Urothelium cell line (cell line): Measurements from ENCODE around the gene ADAM10.
A peak's percentile ranks its signal among the peaks of the same experiment; 100 is the strongest.

Experiments
- DNase-seq: peaks from one replicate; pipeline ENCODE4 v3.0.0; 2011; ENCODE audit warnings: low spot score, mixed read lengths
- FAIRE-seq: peaks from 2 replicates; lab custom pipeline; 2011; peaks lifted over from hg19 to GRCh38; lab: Jason Lieb, UNC

The ADAM10 gene

DNA sequence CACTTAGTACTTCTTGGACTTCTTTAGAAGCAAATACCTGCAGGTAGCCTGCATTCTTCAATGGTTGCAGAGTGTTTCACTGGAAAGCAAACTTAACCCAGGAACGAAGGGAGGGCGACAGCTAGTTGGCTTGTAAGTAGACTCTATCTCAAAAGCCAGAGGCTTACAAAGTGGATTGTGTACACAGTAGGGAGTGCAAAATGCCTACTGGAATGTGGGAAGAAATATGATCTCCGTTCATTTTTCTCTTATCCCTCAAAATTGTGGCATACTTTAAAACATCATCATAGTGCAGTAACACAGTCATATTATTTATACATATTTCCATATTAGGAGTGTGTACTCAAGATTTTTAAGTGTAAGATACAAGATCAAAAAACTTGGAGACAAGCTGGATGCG lies 162.0 kb downstream of the ADAM10 start:
- FAIRE-seq, result no peak
- DNase-seq, result no peak

DNA sequence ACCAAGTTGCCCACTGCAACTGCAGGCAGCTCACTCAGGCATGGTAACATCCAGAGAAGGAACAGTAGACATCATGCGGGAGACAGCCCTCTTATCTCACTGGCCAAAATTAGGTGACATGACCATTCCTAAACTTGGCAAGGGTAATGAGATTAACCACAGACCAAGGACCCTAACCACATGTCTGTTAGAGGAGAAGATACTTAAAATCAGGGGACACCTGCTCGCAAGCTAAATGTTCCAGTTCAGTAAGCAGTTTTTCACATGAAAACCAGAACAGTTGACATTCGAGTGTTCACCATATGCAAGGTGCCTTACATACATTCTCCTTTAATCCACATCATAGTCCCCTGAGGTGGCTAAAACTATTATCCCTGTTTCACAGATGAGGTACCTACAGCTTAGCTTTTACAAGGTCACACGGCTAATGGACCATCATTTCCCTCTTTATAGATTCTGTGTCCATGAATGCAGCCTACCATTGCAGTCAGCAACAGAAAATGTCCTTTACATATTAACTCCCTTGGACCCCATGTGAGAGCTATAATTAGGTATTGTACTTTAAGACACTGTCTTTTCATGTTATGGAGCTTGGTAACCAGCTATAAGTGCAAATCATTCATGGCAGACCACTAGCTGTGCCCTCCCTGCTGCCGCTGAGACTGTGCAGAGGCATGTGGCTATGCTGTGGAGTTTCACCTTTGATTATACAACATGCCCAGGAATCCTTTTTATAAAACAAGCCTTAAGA lies 163.6 kb downstream of the ADAM10 start:
- DNase-seq (no peak), FAIRE-seq (peak; percentile 23)

DNA sequence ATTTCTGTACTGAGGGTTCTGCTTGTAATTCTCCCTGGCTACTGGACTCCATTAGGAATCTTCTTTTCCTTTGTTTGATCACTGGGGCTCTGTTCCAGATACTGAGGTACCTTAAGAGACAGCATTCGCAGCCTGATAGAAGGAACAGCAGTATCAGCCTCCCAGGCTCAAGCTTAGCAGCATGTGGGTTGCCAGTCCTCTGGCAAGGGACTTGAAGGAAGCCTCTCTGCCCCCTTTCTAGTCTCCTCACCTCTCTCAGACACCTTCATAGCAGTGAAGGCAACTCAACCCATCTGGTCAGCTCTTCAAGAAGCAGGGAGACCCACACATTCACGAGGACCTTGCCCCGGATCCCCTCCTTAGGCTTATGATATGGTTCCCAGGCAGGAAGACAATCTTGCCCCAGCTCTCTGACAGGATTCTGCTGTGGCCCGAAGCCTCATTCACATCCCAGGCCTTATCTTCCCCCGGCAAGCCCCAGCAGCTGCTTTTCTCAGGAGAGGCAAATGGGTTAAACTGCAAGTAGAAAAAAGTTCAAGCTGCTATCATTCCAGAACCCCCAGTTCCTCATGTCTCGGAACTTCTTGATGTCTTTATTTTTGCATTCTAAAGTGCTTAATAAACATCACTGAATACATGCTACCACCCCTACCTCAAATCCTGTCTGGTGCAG lies 164.6 kb downstream of the ADAM10 start:
- no peak for FAIRE-seq
- DNase-seq, result no peak

DNA sequence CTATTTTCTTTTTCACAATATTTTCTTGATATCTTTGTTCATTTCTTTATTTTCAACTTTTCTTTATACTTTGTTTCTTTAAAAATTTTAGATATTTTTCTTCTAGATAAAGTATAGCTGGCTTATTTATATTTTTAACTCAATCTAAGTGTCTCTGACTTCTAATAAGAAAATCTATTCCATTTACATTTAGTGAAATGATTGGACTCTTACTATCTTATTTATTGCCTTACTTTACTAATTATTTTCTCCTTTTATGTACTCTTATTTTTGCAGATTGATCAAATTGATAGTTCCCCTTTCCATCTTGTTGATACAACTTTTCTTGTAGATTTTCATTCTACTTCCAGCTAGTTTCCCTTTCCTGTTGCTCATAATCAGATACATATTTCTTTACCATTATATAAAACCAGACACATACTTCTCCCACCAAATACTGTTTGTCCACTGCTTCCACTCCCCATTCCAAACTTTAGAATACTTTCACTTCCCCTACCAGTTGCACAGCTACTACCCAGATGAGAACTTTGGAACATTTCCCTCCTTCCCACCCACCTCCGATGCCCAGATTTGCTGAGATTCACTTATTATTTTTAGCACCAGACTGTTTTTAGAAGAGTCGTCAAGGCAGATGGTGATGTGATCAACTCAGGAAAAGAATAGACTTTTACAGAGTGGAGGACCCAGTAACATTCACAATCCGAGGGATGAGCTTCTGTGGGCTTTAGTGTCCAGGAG lies 166.2 kb downstream of the ADAM10 start:
- no peak for FAIRE-seq

DNA sequence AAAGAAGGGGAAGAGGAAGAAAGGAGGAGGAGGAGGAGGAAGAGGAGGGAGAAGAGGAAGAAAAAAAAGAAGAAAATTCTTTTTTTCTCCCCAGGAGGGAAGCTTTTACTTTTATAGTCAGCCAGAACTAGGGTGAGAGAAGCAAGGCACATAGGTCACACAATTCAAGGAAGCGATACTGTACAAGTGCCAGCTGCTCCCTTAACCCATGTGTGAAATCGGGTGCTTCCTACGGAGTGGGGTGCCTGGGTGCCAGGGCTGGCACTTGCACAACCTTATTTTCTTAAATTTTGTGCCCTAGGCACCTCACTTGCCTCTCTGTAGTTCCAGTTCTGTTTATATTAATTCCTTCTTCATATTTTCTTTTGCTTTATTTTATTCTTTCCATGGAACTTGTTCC lies 167.3 kb downstream of the ADAM10 start:
- FAIRE-seq, result no peak

More for the DNA sequence above, 166.2 kb downstream of the ADAM10 start:
- DNase-seq, result no peak

DNA sequence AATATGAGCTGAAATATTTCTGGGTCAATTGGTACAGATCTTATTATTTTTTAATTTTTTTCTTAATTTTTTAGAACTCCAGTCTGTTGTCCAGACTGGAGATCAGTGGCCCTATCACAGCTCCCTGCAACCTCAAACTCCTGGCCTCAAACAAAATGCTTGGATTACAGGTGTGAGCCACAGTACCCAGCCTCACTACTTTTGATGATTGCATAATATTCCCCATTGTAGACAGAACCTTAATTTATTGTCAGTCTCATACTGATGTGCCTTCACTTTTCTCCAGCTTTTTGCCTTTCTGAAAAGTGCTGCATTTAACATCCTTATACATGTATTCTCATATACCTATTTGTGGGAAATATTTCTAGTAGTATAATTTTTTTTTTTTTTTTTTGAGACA lies 172.8 kb downstream of the ADAM10 start:
- DNase-seq (no peak), FAIRE-seq (no peak)

More for the DNA sequence above, 167.3 kb downstream of the ADAM10 start:
- no peak for DNase-seq

DNA sequence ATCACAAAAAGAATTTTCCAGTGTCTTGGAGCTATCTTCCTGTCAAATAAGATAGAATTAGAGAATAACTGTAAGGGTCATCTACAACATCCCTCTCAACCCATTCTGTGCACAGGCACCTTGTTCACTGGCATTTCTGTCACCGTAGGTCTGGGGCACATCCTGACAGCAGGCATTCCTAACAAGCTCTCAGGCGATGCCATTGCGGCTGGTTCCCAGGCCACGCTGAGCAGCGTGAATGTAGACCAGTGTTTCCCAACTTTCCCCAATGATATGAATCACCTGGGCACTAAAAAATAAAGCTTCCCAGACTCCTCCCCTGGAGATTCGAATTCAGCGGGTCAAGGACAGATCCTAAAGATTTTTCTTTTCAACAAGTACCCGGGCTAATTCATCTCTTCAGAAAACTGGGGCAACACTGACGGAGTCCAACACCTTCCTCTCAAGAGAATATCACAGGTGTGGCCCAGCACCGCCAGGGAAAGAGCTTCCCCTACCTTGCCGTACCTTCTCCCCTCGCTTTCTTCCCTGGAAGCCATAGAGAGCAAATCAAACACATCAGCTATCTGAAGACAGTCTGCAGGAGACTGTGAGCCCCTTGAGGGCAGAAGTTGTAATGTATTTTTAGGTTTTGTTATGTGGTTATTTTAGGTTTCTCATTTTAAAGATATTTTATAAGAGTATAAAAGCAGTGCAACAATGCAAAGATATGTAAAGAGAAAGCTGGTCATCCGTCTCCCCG lies 174.3 kb downstream of the ADAM10 start:
- FAIRE-seq (no peak), DNase-seq (no peak)

DNA sequence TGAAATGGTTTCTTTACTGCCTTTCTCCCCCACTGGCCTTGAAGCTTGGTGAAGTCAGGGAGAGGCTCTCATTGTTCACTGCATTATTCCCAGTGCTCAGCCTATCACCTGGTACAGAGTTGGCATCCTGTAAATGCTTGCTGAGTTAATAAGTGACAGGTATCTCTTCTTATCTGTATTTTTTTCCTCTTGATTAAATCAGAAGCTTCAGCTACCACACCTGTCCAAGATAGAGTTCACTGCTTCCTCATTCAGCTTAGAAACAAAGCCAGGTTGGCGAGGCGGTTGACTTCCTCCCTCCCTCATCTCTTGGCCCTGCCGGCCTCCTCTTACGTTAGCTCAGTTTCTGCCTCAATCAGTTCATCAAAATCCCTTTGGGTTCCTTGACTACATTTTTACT lies 174.9 kb downstream of the ADAM10 start:
- peak; percentile 59 for FAIRE-seq
- DNase-seq, result no peak

DNA sequence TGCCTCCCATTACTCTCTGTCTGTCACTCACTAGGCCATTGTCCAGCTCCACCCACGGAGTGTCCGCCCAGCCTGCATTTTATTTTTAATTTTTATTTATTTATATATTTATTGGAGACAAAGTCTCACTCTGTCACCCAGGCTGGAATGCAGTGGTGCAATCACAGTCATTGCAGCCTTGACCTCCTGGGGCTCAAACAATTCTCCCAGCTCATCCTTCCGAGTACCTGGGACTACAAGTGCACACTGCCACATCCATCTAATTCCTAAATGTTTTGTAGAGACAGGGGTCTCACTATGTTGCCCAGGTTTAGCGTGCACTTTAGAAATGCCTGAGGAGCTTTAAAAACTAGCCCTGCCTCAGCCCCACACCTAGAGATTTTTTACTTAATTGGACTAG lies 176.2 kb downstream of the ADAM10 start:
- DNase-seq (no peak), FAIRE-seq (no peak)

DNA sequence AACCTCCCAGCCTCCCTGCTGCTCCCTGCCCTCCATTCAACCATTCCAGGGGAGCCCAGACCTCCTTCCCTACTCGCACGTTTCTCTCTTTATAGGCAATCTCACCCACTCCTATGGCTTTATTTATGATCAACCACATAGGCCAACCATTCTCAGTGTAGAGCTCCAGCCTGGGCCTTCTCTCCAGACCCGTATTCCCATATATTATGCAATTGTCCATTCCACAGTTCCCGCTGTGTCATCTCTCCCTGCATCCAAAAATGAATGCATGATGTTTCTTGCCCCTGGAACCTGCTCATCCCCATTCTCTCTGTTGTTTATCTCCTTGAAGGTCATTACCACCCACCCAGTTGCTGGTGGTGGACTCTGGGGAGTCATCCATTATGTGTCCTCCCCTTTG lies 177.0 kb downstream of the ADAM10 start:
- FAIRE-seq, result no peak

DNA sequence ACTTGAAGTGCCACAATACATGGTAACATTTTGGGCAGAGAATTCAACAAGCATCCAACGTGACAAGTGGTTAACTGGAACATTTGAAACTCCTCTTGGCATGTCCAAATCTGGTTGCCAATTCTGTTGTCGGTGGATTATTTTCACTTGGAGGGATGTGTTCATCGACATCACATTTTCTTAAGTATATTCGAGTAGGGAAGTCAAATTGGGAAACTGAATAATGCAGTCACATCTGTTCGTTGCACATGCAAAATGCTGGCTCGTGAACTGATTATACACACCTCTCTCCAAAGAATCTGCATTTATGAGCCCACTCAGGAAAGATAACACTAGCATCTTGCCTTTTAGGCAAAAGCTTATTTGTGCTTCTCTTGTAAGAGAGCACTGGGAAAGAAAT lies 178.0 kb downstream of the ADAM10 start:
- DNase-seq (no peak), FAIRE-seq (no peak)

More for the DNA sequence above, 177.0 kb downstream of the ADAM10 start:
- no peak for DNase-seq

DNA sequence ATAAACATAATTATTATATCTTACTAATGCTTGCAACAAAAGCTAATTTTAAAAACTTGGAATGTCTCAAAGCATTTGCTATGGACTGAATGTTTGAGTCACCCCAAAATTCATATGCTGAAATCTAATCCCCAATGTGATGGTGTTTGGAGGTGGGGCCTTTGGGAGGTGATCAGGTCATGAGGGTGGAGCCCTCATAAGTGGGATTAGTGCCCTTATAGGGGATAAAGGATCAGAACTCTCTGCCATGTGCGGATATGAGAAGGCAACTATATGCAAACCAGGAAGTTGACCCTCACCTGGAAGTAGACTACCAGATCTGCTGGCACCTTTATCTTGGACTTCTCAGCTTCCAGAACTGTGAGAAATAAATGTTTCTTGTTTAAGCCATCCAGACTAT lies 180.1 kb downstream of the ADAM10 start:
- no peak for DNase-seq
- FAIRE-seq, result no peak

DNA sequence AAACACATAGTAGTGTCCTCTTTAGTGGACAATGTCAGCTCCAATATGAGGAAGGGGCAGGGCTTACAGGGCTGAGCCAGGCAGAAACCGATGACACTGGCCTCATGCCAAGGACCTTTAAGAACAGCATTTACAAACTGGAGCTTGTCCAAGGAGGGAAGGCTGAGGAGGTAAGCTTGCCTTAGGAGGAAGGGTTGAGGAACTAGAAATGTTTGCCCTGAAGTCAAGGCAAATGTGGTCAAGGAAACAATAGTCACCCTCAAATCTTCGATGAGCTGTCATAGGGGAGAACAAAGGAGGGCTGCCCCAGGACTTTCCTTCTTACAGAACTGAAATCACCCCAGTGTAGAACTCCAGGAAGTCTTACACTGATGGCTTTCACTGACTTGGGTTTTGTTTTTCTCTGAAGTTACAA lies 181.3 kb downstream of the ADAM10 start:
- no peak for DNase-seq
- peak; percentile 27 for FAIRE-seq

DNA sequence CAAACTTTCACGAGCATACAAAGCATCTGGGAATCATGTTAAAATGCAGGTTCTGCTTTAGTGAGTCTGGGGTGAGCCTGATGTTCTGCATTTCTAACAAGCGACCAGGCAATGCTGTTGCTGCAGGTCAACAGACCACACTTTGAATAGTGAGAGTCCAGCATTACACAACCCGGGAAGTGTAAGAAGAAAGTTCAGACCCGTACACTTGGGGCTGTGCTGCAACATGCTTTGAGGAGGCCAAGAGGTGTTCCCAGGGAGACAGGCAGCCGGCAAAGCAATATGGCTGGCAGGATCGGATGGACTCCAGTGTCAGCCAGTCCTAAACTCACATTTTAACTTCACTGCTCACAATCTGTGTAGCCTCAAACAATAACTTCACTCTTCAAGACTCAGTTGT lies 183.5 kb downstream of the ADAM10 start:
- DNase-seq (no peak), FAIRE-seq (peak; percentile 17)

DNA sequence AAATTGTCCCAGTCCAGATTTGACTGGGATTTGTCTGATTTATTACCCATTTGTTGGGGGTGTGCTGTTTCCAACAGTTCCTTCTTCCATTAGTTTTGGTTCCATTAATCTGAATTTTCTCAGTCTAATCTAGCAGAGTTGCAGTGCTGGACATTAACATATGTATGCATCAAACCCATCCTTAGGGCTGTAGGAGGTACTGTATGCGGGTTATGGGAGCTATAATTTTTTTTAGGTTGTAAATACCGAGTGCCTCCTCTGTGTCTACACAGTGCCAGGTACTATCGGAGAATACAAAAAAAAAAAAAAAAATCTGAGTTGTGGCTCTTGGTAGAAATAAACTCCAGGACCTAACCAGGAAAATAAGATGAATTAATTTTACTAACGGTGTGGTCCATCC lies 183.9 kb downstream of the ADAM10 start:
- FAIRE-seq, result no peak
- no peak for DNase-seq

DNA sequence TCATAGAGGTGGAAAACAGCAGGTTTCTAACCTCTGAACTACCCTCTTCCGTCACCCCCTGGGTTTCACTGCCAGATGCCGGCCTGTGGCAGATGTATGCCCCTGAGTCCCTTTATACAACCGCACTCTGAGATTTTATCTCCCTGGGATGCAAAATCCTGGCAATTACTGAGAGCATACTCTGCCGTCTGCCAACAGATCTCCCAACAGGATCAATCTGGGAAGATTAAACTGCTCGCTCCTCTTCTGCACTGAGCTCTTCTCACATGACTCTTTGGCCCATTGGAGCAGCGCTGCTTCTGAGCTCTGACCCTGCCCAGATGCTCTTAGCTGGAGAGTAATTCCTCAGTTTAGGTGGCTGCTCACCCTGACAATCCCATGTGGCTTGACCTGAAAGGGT lies 184.5 kb downstream of the ADAM10 start:
- DNase-seq (no peak), FAIRE-seq (no peak)

DNA sequence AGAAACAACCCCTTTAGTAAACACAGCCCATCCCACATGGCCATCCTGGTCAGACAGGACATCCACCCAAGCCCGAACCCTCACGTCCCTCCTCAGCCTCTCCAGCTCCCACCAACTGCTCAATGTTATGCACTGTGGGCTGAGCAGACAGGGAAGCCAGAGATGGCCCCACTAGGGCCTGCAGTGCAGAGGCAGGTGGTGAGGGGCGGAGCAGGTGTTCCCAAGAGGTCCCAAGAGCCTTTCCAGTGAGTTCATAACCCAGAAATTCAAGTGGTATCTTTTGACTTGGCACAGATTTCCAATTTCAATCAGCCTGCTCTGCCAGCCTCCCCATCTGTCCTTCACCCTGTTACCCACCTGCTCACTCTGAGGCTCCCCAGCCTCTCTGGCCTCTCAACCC lies 187.4 kb downstream of the ADAM10 start:
- DNase-seq (no peak), FAIRE-seq (no peak)

DNA sequence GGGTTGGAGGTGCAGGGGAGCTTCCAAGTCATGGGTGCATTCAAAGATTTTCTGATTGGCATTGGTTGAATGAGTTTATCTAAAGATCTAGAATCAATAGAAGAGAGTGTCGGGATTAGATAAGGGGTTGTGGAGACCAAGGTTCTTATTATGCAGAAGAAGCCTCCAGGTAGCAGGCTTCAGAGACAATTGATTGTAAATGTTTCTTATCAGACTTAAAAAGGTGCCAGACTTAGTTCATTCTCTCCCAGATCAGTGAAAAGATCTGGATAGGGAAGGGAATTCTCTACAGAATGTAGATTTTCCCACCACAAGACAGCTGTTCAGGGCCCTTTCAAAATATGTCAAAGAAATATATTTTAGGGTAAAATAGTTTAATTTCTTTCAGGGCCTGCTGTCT lies 188.2 kb downstream of the ADAM10 start:
- FAIRE-seq (no peak), DNase-seq (no peak)

DNA sequence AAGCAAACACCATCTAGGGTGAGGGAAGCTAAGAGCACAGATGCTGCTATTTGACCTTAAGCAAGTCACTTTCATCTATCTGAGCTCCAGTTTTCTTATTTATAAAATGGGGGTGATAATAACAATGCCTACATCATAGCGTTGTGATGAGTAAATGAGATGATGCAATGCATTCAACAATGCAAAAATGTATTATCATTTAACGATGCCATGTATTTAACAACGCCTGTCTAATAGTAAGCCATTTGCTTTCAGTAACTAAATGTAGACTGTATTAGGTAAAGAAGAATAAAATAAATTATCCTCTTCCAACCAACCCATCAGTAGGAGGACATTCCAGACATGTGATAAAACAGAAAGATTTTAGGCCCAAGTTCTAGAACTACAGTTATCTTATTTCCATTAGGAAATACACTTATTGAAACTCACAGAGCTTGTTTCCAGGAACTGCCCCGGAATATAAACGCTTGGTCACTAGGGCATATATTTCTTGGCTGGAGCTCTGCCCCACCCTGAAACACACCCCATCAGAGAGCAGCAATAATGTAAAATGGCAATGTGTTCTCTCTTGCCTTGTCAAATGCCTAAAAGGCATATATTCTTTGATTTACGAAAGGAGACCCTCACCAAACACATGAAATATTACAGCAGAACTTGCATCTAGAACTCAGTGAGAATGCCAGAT lies 189.5 kb downstream of the ADAM10 start:
- no peak for FAIRE-seq
- DNase-seq, result no peak

DNA sequence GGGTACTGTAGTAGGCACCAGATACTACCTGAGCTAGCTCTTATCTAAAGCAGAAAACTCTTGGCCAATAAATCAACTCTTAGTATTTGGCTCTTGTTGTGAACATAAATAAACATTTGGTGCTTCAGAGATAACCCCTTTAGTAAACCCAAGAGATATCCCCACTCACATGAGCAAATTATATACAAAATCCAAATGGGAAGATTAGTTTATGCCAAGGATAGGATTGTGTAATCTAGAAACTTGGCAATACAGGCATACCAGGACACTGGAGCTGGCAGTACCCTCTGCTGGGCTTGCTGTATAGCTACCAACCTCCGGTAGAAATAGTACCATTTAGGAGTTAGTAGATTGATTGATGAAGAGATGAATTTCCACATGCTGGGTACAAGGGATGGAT lies 190.7 kb downstream of the ADAM10 start:
- FAIRE-seq (no peak), DNase-seq (no peak)

DNA sequence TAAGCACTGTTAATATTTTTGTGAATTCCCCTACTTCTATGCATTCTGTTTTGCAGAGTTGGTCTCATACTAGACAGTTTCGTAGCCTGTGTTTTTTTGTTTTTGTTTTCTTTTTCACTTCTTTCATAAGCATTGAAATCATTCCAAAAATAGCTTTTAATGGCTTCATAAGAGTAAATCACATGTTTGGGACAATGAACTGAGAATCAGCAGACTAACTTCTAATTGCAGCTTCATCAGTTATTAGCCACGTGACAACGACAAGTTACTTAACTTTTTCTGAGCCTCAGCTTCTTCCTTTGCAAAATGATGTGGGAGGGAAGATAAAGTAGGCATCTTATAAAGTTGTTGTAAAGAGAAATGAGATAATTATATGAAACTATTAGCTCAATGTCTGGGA lies 193.0 kb downstream of the ADAM10 start:
- DNase-seq (no peak), FAIRE-seq (no peak)
